Astrocyte of the cerebellum (primary cell): ENCODE data around the gene PRRT4.

Source experiments
- DNase-seq: peaks from one replicate; pipeline ENCODE4 v3.0.0-alpha.2; 2011; ENCODE audit warnings: low read depth
- H3K4me3 ChIP-seq: 2 replicates; pipeline ENCODE4 v1.5.1; 2011; ENCODE audit warnings: mild to moderate bottlenecking, low read depth, low read length, moderate library complexity
- CTCF ChIP-seq: IDR thresholded peaks from 2 replicates; pipeline ENCODE4 v1.5.1; 2012; ENCODE audit warnings: low read length, low read depth, moderate library complexity, mild to moderate bottlenecking; ENCODE audit errors: missing control alignments
- in situ Hi-C: cut with HindIII; loops from 2 replicates; pipeline ENCODE4 v1.10.0; 2017; ENCODE audit warnings: low sequenced_read_pairs

Gene PRRT4

GRCh38 chr7:128321044-128321422 lies 40.5 kb downstream of the PRRT4 start:
- TF ChIP-seq CTCF, result no peak
- H3K4me3 ChIP-seq, result no peak overlapping the region
- no peak for DNase-seq
- in situ Hi-C loops, result no loop called here

GRCh38 chr7:128318691-128319090 lies 42.8 kb downstream of the PRRT4 start:
- DNase-seq, result no peak
- no peak for TF ChIP-seq CTCF
- H3K4me3 ChIP-seq, result no peak overlapping the region
- in situ Hi-C loops, result no loop called here

GRCh38 chr7:128311013-128311412 lies 50.5 kb downstream of the PRRT4 start:
- no peak for DNase-seq
- in situ Hi-C loops, result no loop called here
- no peak overlapping the region for H3K4me3 ChIP-seq
- no peak for TF ChIP-seq CTCF

- no peak for TF ChIP-seq CTCF
- in situ Hi-C loops, result no loop called here
- DNase-seq, result no peak
- H3K4me3 ChIP-seq, result no peak overlapping the region
Observed at GRCh38 chr7:128310499-128310898, 51.0 kb downstream of the PRRT4 start.

- TF ChIP-seq CTCF, result no peak
- no peak overlapping the region for H3K4me3 ChIP-seq
- in situ Hi-C loops, result no loop called here
- DNase-seq, result no peak
Observed at GRCh38 chr7:128309976-128310375, 51.5 kb downstream of the PRRT4 start.

GRCh38 chr7:128309124-128309523 lies 52.4 kb downstream of the PRRT4 start:
- H3K4me3 ChIP-seq, result no peak overlapping the region
- TF ChIP-seq CTCF, result no peak
- no peak for DNase-seq
- in situ Hi-C loops, result no loop called here

GRCh38 chr7:128307061-128307460 lies 54.4 kb downstream of the PRRT4 start:
- DNase-seq, result no peak
- H3K4me3 ChIP-seq, result no peak overlapping the region
- in situ Hi-C loops, result no loop called here
- no peak for TF ChIP-seq CTCF
